ENCODE results near the gene PEDS1.
"Not testable (repeated sequence)": the region's sequence is repeated elsewhere in the genome, so short reads cannot be mapped to it uniquely, and the experiment has no call there.

PEDS1 gene

DNA sequence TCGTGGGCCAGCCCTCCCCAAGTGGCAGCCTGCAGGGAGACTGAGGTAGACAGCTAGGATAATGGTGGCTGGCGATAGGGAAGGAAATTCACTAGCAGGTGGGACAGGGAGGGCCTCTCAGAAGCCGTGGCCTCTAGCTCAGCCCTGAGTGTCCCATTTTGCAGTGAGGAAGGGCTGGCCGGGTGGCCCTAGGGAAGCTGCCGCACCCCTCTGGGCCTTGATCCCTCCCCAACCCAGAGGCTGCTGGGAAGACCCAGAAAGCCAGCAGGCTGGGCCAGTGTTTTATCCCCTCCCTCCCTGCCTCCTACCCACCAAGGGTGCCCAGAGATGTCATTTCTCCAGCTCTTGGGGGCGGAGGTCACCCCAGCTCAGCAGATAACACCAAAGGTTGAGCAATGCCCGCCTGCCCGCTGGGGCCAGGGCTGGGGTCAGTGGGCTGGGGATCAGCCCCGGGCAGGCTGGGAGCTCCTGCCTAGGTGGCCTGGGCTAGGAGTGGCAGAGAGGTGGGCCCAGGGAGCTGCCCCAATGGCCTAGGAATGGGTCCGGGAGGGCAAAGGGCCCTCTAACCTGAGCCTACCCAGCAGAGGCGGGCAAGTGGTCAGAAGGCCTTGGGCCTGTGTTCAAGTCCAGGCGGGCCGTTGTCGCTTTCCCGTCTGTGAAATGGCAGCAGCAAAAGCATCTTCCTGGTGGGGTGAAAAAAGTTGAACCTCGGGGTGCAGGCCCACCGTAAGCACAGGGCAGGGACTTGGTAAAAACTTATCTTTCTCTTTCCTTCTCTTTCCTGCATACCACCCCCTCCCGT, 35.6 kb upstream of the PEDS1 start:
- Histone ChIP-seq H3K4me3 (ENCODE audit: low read depth, low read length) (no peak overlapping the region), H3K9ac (ENCODE audit: low read depth, low read length) (no peak overlapping the region), H3K9me3 (ENCODE audit: control insufficient read depth, insufficient read depth, low read length) (no peaks in the 10 kb centered on the region), H3K36me3 (ENCODE audit: control insufficient read depth, insufficient read depth, low read length) (no peaks in the 10 kb centered on the region), H3K4me1 (ENCODE audit: control insufficient read depth, insufficient read depth, low read length) (peaks cover 12% of the 10 kb centered on the region), H3K27me3 (ENCODE audit: control insufficient read depth, insufficient read depth, low read length) (no peaks in the 10 kb centered on the region)

DNA sequence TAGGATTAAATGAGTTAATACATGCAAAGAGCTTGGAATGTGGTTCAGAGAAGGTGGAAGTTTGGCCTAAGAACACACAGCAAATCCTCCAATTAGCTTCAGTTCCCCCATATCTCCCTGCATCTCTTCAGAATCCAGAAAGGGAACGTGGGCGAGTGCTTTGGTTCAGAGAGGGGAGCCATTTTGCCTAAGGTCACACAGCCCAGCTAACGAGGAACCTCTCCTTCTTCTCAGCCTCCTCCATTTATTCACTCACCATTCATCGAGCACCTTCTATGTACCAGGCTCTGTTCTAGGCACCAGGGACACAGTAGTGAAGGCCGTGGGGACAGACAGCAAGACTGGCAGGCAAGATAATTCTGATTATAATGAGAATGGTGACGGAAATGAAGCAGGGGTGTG, 34.8 kb upstream of the PEDS1 start:
- Histone ChIP-seq H3K9ac (ENCODE audit: low read depth, low read length) (no peak overlapping the region), H3K9me3 (ENCODE audit: control insufficient read depth, insufficient read depth, low read length) (no peaks in the 10 kb centered on the region), H3K4me1 (ENCODE audit: control insufficient read depth, insufficient read depth, low read length) (peaks cover 10% of the 10 kb centered on the region), H3K27me3 (ENCODE audit: control insufficient read depth, insufficient read depth, low read length) (no peaks in the 10 kb centered on the region), H3K4me3 (ENCODE audit: low read depth, low read length) (no peak overlapping the region), H3K36me3 (ENCODE audit: control insufficient read depth, insufficient read depth, low read length) (no peaks in the 10 kb centered on the region)

DNA sequence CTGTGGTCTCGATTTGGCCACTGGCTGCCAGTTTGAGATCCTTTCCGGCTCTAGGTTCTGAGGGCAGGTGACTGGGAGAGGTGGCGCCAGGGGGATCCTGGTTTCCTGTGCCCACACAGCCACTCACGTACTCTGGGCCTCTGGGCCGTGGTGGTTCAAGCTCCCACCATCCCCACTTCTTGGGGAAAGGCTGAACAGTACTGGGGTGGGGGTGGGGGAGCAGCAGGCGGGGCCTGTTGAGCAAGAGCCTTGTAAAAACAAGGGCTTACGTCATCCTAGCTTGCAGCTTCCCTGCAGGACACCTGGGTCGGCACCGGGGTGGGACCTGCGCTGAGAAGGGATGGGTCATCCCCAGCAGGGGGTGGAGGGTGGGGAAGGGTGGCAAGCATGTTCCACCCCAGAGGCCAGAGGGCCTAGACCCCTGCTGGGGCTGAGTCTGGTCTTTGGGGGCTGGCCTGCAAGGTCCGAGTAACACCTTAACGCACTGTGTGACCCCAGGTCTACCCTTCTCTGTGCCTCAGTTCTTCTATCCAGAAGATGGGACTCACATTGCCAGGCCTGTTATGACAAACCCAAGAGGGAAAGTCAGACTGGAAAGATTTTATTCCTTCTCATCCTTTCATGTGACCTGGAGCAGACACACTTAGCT, 34.0 kb upstream of the PEDS1 start:
- H3K36me3 ChIP-seq (ENCODE audit: control insufficient read depth, insufficient read depth, low read length): no peaks in the 10 kb centered on the region
- no peak overlapping the region for H3K4me3 ChIP-seq (ENCODE audit: low read depth, low read length)
- H3K9me3 ChIP-seq (ENCODE audit: control insufficient read depth, insufficient read depth, low read length): no peaks in the 10 kb centered on the region
- H3K27me3 ChIP-seq (ENCODE audit: control insufficient read depth, insufficient read depth, low read length): no peaks in the 10 kb centered on the region
- peaks cover 8% of the 10 kb centered on the region for H3K4me1 ChIP-seq (ENCODE audit: control insufficient read depth, insufficient read depth, low read length)
- no peak overlapping the region for H3K9ac ChIP-seq (ENCODE audit: low read depth, low read length)

- Histone ChIP-seq H3K36me3 (ENCODE audit: control insufficient read depth, insufficient read depth, low read length) (no peaks in the 10 kb centered on the region), H3K4me1 (ENCODE audit: control insufficient read depth, insufficient read depth, low read length) (peaks cover 8% of the 10 kb centered on the region), H3K4me3 (ENCODE audit: low read depth, low read length) (no peak overlapping the region), H3K9me3 (ENCODE audit: control insufficient read depth, insufficient read depth, low read length) (no peaks in the 10 kb centered on the region), H3K9ac (ENCODE audit: low read depth, low read length) (no peak overlapping the region), H3K27me3 (ENCODE audit: control insufficient read depth, insufficient read depth, low read length) (no peaks in the 10 kb centered on the region)
These were observed 33.5 kb upstream of the PEDS1 start for GRCh38 chr20:50186987-50187402.

DNA sequence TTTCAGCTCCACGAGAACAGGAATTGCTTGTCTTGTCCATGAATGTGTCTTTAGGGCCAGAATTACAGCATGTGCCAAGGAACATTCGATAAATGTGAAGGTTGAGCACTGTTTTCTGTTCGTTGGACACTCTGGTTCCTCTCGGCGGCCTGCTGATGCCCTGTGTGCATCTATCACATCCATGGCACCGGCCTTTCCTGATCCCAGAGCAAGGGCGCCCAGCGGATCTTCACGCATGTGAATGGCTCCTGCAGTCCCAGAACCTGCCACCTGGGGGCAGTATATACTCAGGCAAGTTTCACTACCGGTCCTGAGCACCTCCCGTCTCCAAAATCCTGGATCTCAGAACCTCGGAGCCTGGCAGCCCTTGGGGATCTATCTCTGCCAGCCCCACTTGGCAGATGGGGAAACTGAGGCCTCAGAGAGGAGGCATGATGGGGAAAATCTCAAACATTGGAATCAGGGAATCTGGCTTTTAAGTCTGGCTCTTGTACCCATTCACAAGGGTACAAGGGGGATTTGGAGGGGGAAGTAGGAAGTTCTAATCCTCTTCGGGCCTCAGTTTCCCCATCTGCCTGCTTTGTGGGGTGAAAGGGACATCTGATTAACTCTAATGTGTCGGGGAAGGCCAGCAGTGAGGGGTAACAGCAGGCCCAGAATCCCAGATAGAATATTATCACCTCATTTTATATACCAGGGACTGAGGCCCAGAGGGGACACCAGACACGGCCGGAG, 32.8 kb upstream of the PEDS1 start:
- Histone ChIP-seq H3K9me3 (ENCODE audit: control insufficient read depth, insufficient read depth, low read length) (no peaks in the 10 kb centered on the region), H3K36me3 (ENCODE audit: control insufficient read depth, insufficient read depth, low read length) (no peaks in the 10 kb centered on the region), H3K4me1 (ENCODE audit: control insufficient read depth, insufficient read depth, low read length) (peaks cover 8% of the 10 kb centered on the region), H3K4me3 (ENCODE audit: low read depth, low read length) (no peak overlapping the region), H3K27me3 (ENCODE audit: control insufficient read depth, insufficient read depth, low read length) (no peaks in the 10 kb centered on the region), H3K9ac (ENCODE audit: low read depth, low read length) (no peak overlapping the region)

DNA sequence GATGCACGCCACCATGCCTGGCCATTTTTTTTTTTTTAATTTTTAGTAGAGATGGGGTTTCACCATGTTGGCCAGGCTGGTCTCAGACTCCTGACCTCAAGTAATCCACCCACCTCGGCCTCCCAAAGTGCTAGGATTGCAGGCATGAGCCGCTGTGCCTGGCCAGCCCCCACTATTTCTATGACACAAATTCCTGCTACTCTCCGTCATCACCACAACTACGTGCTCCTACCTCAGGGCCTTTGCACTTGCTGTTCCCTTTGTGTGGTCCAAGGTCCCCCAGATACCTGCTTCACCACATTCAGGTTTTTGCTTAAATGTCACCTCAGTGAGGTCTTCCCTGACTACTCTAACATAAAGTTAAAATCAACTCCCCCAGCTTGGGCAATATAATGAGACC, 31.9 kb upstream of the PEDS1 start:
- no peaks in the 10 kb centered on the region for H3K27me3 ChIP-seq (ENCODE audit: control insufficient read depth, insufficient read depth, low read length)
- peaks cover 8% of the 10 kb centered on the region for H3K4me1 ChIP-seq (ENCODE audit: control insufficient read depth, insufficient read depth, low read length)
- H3K9me3 ChIP-seq (ENCODE audit: control insufficient read depth, insufficient read depth, low read length): no peaks in the 10 kb centered on the region
- no peak overlapping the region for H3K4me3 ChIP-seq (ENCODE audit: low read depth, low read length)
- H3K9ac ChIP-seq (ENCODE audit: low read depth, low read length): no peak overlapping the region
- H3K36me3 ChIP-seq (ENCODE audit: control insufficient read depth, insufficient read depth, low read length): no peaks in the 10 kb centered on the region

GRCh38 chr20:50182346-50182745, 28.8 kb upstream of the PEDS1 start:
- no peak overlapping the region for H3K9ac ChIP-seq (ENCODE audit: low read depth, low read length)
- no peaks in the 10 kb centered on the region for H3K27me3 ChIP-seq (ENCODE audit: control insufficient read depth, insufficient read depth, low read length)
- no peak overlapping the region for H3K4me3 ChIP-seq (ENCODE audit: low read depth, low read length)
- no peaks in the 10 kb centered on the region for H3K36me3 ChIP-seq (ENCODE audit: control insufficient read depth, insufficient read depth, low read length)
- H3K4me1 ChIP-seq (ENCODE audit: control insufficient read depth, insufficient read depth, low read length): peaks cover 6% of the 10 kb centered on the region
- H3K9me3 ChIP-seq (ENCODE audit: control insufficient read depth, insufficient read depth, low read length): no peaks in the 10 kb centered on the region

- no peak overlapping the region for H3K9ac ChIP-seq (ENCODE audit: low read depth, low read length)
- H3K4me1 ChIP-seq (ENCODE audit: control insufficient read depth, insufficient read depth, low read length): peaks cover 3% of the 10 kb centered on the region
- H3K4me3 ChIP-seq (ENCODE audit: low read depth, low read length): no peak overlapping the region
- H3K27me3 ChIP-seq (ENCODE audit: control insufficient read depth, insufficient read depth, low read length): no peaks in the 10 kb centered on the region
- no peaks in the 10 kb centered on the region for H3K36me3 ChIP-seq (ENCODE audit: control insufficient read depth, insufficient read depth, low read length)
- no peaks in the 10 kb centered on the region for H3K9me3 ChIP-seq (ENCODE audit: control insufficient read depth, insufficient read depth, low read length)
These were observed 27.8 kb upstream of the PEDS1 start for GRCh38 chr20:50181344-50181743.

DNA sequence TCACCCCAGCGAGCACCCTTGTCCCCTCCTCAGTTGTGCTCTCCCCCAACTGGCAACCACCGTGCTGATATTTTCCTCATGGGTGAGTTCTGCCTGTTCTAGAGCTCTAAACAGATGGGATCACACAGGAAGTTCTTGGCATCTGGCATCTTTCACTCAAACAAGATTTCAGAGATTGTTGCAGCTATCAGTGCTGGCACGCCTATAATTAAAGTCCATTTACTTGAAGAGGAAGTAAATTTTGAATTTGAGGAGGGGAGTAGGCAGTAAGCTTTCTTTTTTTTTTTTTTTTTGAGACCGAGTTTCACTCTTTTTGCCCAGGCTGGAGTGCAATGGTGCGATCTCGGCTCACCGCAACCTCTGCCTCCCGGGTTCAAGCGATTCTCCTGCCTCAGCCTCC, 25.1 kb upstream of the PEDS1 start:
- not testable (repeated sequence) for H3K9me3 ChIP-seq (ENCODE audit: control insufficient read depth, insufficient read depth, low read length); H3K27me3 ChIP-seq (ENCODE audit: control insufficient read depth, insufficient read depth, low read length); H3K4me3 ChIP-seq (ENCODE audit: low read depth, low read length); H3K9ac ChIP-seq (ENCODE audit: low read depth, low read length); H3K36me3 ChIP-seq (ENCODE audit: control insufficient read depth, insufficient read depth, low read length); H3K4me1 ChIP-seq (ENCODE audit: control insufficient read depth, insufficient read depth, low read length)

GRCh38 chr20:50175938-50176933, 22.7 kb upstream of the PEDS1 start:
- Histone ChIP-seq H3K27me3 (ENCODE audit: control insufficient read depth, insufficient read depth, low read length) (no peaks in the 10 kb centered on the region), H3K4me3 (ENCODE audit: low read depth, low read length) (no peak overlapping the region), H3K9ac (ENCODE audit: low read depth, low read length) (no peak overlapping the region), H3K9me3 (ENCODE audit: control insufficient read depth, insufficient read depth, low read length) (no peaks in the 10 kb centered on the region), H3K36me3 (ENCODE audit: control insufficient read depth, insufficient read depth, low read length) (no peaks in the 10 kb centered on the region), H3K4me1 (ENCODE audit: control insufficient read depth, insufficient read depth, low read length) (peaks cover 6% of the 10 kb centered on the region)

DNA sequence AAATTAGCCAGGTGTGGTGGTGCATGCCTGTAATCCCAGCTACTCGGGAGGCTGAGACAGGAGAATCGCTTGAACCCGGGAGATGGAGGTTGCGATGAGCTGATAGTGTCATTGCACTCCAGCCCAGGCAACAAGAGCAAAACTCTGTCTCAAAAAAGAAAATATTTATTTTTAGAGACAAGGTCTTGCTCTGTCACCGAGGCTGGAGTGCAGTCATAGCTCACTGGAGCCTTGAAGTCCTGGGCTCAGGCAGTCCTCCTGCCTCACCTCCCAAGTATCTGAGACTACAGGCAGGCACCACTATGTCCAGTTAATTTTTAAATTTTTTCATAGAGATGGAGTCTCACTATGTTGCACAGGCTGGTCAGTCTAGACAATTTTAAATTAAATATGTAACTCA, 20.9 kb upstream of the PEDS1 start:
- Histone ChIP-seq H3K36me3 (ENCODE audit: control insufficient read depth, insufficient read depth, low read length) (no peaks in the 10 kb centered on the region), H3K9me3 (ENCODE audit: control insufficient read depth, insufficient read depth, low read length) (no peaks in the 10 kb centered on the region)

More for the DNA sequence above, 20.9 kb upstream of the PEDS1 start:
- Histone ChIP-seq H3K9ac (ENCODE audit: low read depth, low read length) (no peak overlapping the region), H3K27me3 (ENCODE audit: control insufficient read depth, insufficient read depth, low read length) (no peaks in the 10 kb centered on the region), H3K4me1 (ENCODE audit: control insufficient read depth, insufficient read depth, low read length) (peaks cover 4% of the 10 kb centered on the region), H3K4me3 (ENCODE audit: low read depth, low read length) (no peak overlapping the region)

Measured in iPS-15b (cell line).